Measurements from ENCODE around the gene SLC9A8. TPM values are rescaled to one million over a fixed set of nuclear protein-coding genes. Genes with fewer than 3 reads are reported as not detected.

Gene SLC9A8
- total RNA-seq, 1 donor from 2014 or later = 4.1 TPM

GRCh38 chr20:49838546-49838945 lies 25.9 kb downstream of the SLC9A8 start:
- Mint-ChIP-seq H3K4me1 (peaks cover under 1% of the 10 kb centered on the region), H3K27ac (no peak overlapping the region), H3K9me3 (no peaks in the 10 kb centered on the region), H3K4me3 (no peak overlapping the region), H3K27me3 (ENCODE audit: insufficient read depth, low read depth) (peaks cover 3% of the 10 kb centered on the region), H3K36me3 (peaks cover 15% of the 10 kb centered on the region)
- H2AFZ ChIP-seq (replicated peaks) = no peak overlapping the region
- no peak overlapping the region for H3K27ac ChIP-seq
- no peaks in the 10 kb centered on the region for H3K9me3 ChIP-seq (ENCODE audit: low read depth)
- no peaks in the 10 kb centered on the region for H3K27me3 ChIP-seq
- no peak overlapping the region for H3K4me2 ChIP-seq
- DNase-seq (ENCODE audit: low spot score) = no peak
- H3K79me2 ChIP-seq (ENCODE audit: low read depth) = no peaks in the 10 kb centered on the region
- H3F3A ChIP-seq (ENCODE audit: low read depth) = peaks cover 4% of the 10 kb centered on the region
- no peak for TF ChIP-seq EZH2phosphoT487 (IDR thresholded peaks at IDR 0.05)
- TF ChIP-seq EZH2 (IDR thresholded peaks at IDR 0.05) = no peak
- no peak for TF ChIP-seq CTCF (IDR thresholded peaks at IDR 0.05)
- no peak overlapping the region for H3K4me3 ChIP-seq
- H3K9ac ChIP-seq = no peak overlapping the region
- no peaks in the 10 kb centered on the region for H4K20me1 ChIP-seq (ENCODE audit: low read depth)
- no peaks in the 10 kb centered on the region for H3K36me3 ChIP-seq
- H3K4me1 ChIP-seq = peaks cover 21% of the 10 kb centered on the region

GRCh38 chr20:49843139-49843538 lies 30.5 kb downstream of the SLC9A8 start:
- Histone ChIP-seq H3K9ac (no peak overlapping the region), H3K4me3 (no peak overlapping the region), H3K27me3 (no peaks in the 10 kb centered on the region), H4K20me1 (ENCODE audit: low read depth) (no peaks in the 10 kb centered on the region), H3K27ac (no peak overlapping the region), H3F3A (ENCODE audit: low read depth) (peaks cover under 1% of the 10 kb centered on the region), H3K36me3 (no peaks in the 10 kb centered on the region), H3K79me2 (ENCODE audit: low read depth) (no peaks in the 10 kb centered on the region), H3K4me1 (peaks cover 13% of the 10 kb centered on the region), H2AFZ (replicated peaks) (no peak overlapping the region), H3K9me3 (ENCODE audit: low read depth) (no peaks in the 10 kb centered on the region), H3K4me2 (no peak overlapping the region)
- peaks cover 4% of the 10 kb centered on the region for H3K4me1 Mint-ChIP-seq
- no peaks in the 10 kb centered on the region for H3K9me3 Mint-ChIP-seq
- H3K36me3 Mint-ChIP-seq = peaks cover 5% of the 10 kb centered on the region
- H3K4me3 Mint-ChIP-seq = no peak overlapping the region
- H3K27me3 Mint-ChIP-seq (ENCODE audit: insufficient read depth, low read depth) = no peaks in the 10 kb centered on the region
- TF ChIP-seq EZH2phosphoT487 (IDR thresholded peaks at IDR 0.05) (no peak), CTCF (IDR thresholded peaks at IDR 0.05) (no peak), EZH2 (IDR thresholded peaks at IDR 0.05) (no peak)
- no peak overlapping the region for H3K27ac Mint-ChIP-seq
- DNase-seq (ENCODE audit: low spot score) = no peak

- Mint-ChIP-seq H3K27me3 (ENCODE audit: insufficient read depth, low read depth) (peaks cover 2% of the 10 kb centered on the region), H3K4me1 (peaks cover 4% of the 10 kb centered on the region), H3K9me3 (no peaks in the 10 kb centered on the region), H3K36me3 (peaks cover 5% of the 10 kb centered on the region), H3K27ac (no peak overlapping the region), H3K4me3 (no peak overlapping the region)
- Histone ChIP-seq H3K9ac (no peak overlapping the region), H3K4me1 (peaks cover 7% of the 10 kb centered on the region), H3K4me3 (no peak overlapping the region), H3K4me2 (no peak overlapping the region), H3K36me3 (no peaks in the 10 kb centered on the region), H3K9me3 (ENCODE audit: low read depth) (no peaks in the 10 kb centered on the region), H3F3A (ENCODE audit: low read depth) (peaks cover 7% of the 10 kb centered on the region), H3K79me2 (ENCODE audit: low read depth) (no peaks in the 10 kb centered on the region), H4K20me1 (ENCODE audit: low read depth) (no peaks in the 10 kb centered on the region), H3K27ac (no peak overlapping the region), H2AFZ (replicated peaks) (no peak overlapping the region), H3K27me3 (no peaks in the 10 kb centered on the region)
- TF ChIP-seq EZH2phosphoT487 (IDR thresholded peaks at IDR 0.05) (no peak), CTCF (IDR thresholded peaks at IDR 0.05) (no peak)
- no peak for DNase-seq (ENCODE audit: low spot score)
Measured at GRCh38 chr20:49843770-49844380, 31.2 kb downstream of the SLC9A8 start.
